Activated T-cell treated with anti-CD3 and anti-CD28 coated beads, Interleukin-2, amount 50 U/mL, for 48 hours (primary cell): ENCODE results near the gene MEGF11.

ENCODE experiments used
- DNase-seq, 2 experiments: peaks; one replicate each; pipeline ENCODE4 v3.0.0-alpha.2; 2020

MEGF11 gene

GRCh38 chr15:65926899-65927298, 326.7 kb downstream of the MEGF11 start:
- DNase-seq = no peak

DNA sequence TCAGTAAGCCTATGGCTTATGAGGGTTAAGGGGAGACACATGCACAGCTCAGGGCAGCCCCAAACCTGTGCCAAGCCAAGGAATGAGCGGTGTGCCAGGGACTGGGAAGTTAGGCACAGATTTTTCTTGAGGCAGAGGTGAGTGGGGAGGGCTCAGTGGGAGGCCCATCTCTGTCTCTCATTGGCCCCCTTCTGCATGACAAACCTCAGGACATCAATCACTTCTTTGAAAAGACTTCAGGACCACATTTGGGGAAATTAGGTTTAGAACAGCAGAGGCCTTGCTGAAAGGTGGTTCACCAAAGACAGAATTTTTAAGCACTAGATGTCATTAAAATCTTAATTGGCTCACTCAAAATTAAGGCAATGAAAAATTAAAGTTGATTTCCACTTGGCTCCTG, 327.1 kb downstream of the MEGF11 start:
- no peak for DNase-seq

GRCh38 chr15:65925338-65925737, 328.2 kb downstream of the MEGF11 start:
- DNase-seq = no peak

DNA sequence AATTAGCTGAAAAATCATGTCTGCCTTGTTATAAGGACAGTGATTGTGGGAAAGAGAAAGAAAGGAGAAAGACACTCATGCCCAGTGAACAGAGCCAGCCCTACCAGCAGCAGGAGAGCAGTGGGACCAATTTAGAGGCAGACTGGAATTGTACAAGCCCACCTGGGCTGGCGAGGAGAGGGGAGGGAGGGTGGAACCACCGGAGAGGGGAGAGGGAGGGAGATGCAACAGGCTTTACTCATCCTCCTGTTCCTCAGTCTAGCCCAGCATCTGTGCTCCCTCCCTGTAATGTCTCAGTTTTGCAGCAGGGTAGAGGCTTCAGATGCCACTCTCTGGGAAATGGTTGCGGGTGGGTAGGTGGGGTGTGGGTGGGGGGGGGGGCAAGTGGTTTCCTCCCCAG, 329.5 kb downstream of the MEGF11 start:
- DNase-seq = no peak

DNA sequence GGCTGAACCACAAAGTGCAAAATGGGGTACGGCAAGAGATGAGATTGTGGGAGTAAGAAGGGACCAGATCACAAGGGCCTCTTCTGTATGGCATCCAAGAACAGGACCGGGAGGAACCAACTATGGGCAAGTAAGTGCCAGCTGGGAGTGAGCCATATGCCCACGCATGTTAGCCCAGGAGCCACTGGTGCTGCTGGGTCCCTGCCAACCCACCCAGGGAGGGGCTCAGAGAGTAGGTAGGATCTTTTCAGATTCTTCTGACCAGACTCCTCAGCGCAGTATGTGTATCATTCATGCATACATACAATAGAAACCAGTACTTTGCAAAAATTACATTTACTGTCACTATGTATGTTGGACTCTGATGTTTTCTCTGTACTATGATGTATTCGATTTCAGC, 330.3 kb downstream of the MEGF11 start:
- DNase-seq = no peak

DNA sequence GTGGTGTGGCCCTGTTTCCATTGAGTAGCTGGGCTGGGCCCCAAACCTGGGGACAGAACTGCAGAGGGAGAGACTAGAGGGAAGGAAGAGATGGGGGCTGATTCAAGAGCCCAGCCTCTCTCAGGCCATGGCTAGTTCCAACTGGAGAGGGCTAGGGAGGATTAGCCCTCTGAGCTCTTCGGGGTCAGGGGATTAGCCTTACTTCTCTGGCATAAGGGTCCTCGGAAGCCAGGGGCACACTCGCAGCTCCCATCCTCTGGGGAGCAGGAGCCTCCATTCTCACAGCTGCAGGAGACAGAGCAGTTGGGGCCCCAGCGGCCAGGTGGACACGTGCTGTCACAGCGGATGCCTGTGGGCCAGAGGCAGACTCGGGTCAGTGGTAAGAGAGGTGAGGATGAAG, 330.9 kb downstream of the MEGF11 start:
- DNase-seq = no peak

- no peak for DNase-seq
Observed at GRCh38 chr15:65921780-65922179, 331.8 kb downstream of the MEGF11 start.

DNA sequence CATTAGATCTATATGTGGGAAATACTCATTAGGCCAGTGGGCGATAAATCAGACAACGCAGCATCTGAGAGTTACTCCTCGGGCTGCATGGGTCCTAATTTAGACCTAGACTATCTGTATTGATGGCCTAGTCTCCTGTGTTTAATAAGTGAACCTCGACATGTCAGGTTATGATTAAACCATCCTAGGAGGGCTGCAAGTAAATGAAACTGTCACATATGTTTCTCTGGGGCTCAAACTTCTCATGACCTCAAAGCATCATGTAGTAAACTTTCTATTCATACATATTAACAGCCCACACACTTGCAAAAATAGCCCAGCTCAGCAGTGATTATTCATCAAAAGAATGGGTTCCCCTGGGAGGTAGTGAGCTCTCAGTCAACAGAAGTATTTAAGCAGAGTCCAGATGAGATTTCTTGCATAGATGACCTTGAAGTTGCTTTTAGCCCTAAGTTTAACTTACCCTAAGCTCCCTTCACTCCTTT, 332.7 kb downstream of the MEGF11 start:
- DNase-seq = no peak

- no peak for DNase-seq
Observed at GRCh38 chr15:65920121-65920520, 333.4 kb downstream of the MEGF11 start.

DNA sequence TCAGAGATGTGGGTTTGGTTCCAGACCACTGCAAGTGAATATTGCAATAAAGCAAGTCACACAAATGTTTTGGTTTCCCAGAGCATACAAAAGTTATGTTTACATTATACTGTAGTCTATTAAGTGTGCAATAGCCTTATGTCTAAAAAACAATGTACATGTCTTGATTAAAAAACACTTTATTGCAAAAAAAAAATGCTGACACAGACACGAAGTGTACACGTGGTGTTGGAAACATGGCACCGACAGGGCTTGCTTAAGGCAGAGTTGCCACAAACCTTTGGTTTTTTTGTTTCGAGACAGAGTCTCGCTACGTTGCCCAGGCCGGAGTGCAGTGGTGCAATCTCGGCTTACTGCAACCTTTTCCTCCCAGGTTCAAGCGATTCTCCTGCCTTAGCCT, 334.2 kb downstream of the MEGF11 start:
- no peak for DNase-seq

DNA sequence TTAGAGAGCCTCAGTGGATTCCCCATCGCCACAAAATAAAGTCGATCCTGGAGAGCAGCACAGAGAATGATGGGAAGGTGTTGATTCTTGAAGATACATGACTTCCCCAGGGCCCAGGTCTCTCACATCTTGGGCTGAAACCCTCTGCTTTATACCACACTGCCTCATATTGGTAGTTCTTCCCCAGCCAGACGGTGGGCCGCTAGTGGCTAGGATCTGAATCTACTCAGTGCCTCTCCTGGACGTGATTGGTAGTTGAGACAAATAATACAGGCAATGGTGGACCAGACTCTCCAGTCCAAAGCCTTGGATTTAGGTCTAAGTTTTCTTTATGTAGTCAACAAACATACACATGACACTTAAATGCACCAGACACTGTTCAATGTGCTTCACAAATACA, 334.6 kb downstream of the MEGF11 start:
- DNase-seq = no peak

- DNase-seq = peak in 1 of 2 experiments; percentile 25
Observed at GRCh38 chr15:65918357-65918920, 335.1 kb downstream of the MEGF11 start.

GRCh38 chr15:65917936-65918335, 335.6 kb downstream of the MEGF11 start:
- no peak for DNase-seq

DNA sequence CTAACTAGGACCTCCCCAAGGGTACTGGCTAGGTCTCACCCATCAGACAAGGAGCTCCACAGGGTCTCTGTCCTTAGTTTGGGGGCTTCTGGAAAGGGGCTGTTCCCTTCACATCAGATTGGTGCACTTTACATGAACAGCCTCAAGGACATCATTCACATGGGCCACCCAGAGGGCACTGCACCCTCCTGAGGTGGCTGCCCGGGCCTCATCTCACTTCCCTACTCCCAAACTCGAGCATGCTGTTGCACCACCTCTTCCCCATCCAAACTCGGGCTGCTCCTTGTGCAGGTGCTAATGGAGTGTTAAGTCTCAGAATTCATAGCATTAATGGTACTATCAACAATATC, 336.2 kb downstream of the MEGF11 start:
- DNase-seq = no peak

GRCh38 chr15:65916664-65917406, 336.7 kb downstream of the MEGF11 start:
- peak; percentile 48 for DNase-seq

DNA sequence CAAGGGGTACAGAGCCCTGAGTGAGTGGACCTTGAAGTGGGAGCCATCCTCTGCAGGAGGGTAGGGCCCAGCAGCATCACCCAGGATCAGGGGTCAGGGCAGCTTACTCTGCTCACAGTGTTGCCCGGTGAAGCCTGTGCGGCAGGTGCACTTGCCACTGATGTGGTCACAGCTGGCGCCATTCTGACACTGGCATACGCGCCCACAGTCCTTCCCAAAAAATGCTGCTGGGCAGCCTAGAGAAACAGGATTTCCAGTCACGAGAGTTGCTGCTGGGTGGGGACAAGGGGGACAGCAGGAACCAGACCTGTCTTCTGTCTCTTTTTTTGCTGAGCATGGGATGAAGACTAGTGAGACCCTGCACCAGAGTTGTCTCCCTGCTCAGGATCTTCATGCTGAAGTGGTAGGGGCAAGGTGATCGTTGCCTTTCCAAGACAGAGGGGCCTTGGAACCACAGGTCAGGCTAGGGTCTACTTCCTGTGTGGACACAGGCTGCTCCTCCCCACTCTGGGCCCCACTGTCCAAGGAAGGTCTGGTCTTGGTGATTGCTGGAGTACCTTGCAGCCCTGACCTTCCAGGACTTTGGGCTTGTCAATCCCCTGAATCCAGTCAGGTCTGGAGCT, 337.4 kb downstream of the MEGF11 start:
- no peak for DNase-seq

- DNase-seq = no peak
Observed at GRCh38 chr15:65914981-65915925, 338.3 kb downstream of the MEGF11 start.

GRCh38 chr15:65914386-65914785, 339.2 kb downstream of the MEGF11 start:
- DNase-seq = no peak

- no peak for DNase-seq
Observed at GRCh38 chr15:65913631-65914199, 339.8 kb downstream of the MEGF11 start.

GRCh38 chr15:65912235-65912634, 341.3 kb downstream of the MEGF11 start:
- no peak for DNase-seq

DNA sequence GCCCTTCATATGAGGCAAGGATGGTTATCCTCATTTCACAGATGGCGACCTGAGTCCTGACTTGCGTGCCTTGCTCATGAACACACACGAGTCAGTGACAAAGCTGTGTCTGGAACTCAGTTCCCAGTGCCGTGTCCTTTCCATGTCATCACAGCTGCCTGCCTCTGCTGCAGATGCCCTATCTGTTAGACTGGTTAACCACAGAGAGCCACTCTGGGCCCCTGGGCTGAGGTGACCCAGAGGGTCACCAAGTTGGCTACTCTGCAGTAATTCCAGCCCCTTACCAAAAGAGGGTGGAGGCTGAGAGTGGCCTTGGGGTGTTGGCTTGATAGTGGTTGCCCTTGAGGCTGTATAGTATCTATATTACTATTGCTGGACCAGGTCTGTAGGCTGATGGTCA, 343.2 kb downstream of the MEGF11 start:
- DNase-seq = no peak

- DNase-seq = no peak
Observed at GRCh38 chr15:65909831-65910230, 343.7 kb downstream of the MEGF11 start.

DNA sequence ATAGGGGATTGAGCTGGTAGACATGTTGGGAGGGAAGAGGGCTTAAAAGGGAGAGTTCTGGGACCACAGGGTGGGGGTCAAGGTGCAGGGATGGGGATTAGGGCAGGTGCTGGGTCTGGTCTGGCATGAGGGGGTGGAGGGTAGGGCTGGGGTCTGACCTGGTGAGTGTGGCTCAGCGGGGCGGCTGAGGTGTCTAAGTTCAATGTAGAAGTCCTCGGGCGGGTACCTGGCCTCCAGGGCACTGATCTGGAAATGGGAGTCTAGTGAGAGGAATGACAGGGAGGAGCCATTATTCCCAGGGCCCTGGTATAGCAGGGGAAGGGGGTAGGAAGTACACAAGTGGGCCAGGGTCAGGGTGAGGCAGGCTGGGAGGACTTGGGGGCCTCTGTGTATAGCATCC, 344.7 kb downstream of the MEGF11 start:
- DNase-seq = no peak
